ENCODE results near the gene ZNF236. TPM values are rescaled to one million over a fixed set of nuclear protein-coding genes. Genes with fewer than 3 reads are reported as not detected.

Gene ZNF236
- total and polyA plus RNA-seq, 2 of the 8 experiments (the other 6 are each of a cell fraction or from before 2014, with no cell fraction given) = 6.7 to 14.5 TPM

- TF ChIP-seq MAX (IDR thresholded peaks at IDR 0.05) = no peak
These were observed 38.1 kb downstream of the ZNF236 start (continued) for GRCh38 chr18:76860411-76860810.

All from H1 (cell line).